Effector CD4-positive, alpha-beta T cell (primary cell): ENCODE data around the gene TSEN54.

Experiments used
- DNase-seq: peaks from one replicate; pipeline ENCODE4 v3.0.0-alpha.2; 2020

The TSEN54 gene

GRCh38 chr17:75568412-75569255 lies 52.3 kb downstream of the TSEN54 start:
- DNase-seq: no peak

- no peak for DNase-seq
Observed at GRCh38 chr17:75570034-75570676, 53.8 kb downstream of the TSEN54 start.

GRCh38 chr17:75570772-75571171 lies 54.4 kb downstream of the TSEN54 start:
- DNase-seq: no peak

GRCh38 chr17:75571197-75571884 lies 55.0 kb downstream of the TSEN54 start:
- DNase-seq: no peak

GRCh38 chr17:75571885-75572215 lies 55.5 kb downstream of the TSEN54 start:
- no peak for DNase-seq

GRCh38 chr17:75572713-75573539 lies 56.6 kb downstream of the TSEN54 start:
- no peak for DNase-seq

- DNase-seq: no peak
Observed at GRCh38 chr17:75573540-75573957, 57.2 kb downstream of the TSEN54 start.

- DNase-seq: no peak
Observed at GRCh38 chr17:75573994-75574393, 57.7 kb downstream of the TSEN54 start.
